HepG2 (cell line): ENCODE data around the gene JAM2. TPM values are rescaled to one million over a fixed set of nuclear protein-coding genes. Genes with fewer than 3 reads are reported as not detected.

ENCODE experiments used
- HMG20A ChIP-seq: IDR thresholded peaks from 2 replicates; pipeline ENCODE4 v1.6.1; 2016; ENCODE audit warnings: borderline replicate concordance
- POLR2A ChIP-seq, 2 experiments: IDR thresholded peaks; 2 replicates each; pipeline ENCODE4 v1.6.1; 2011; ENCODE audit warnings: low read depth in 2 of 2, low read length in 2 of 2, mild to moderate bottlenecking in 1 of 2, moderate library complexity in 1 of 2; ENCODE audit not compliant: insufficient read depth in 1 of 2
- POLR2G ChIP-seq: fragments of 200-400 bp; formaldehyde crosslinking; IDR thresholded peaks from 2 replicates; pipeline ENCODE4 v1.6.1; 2018; ENCODE audit warnings: mild to moderate bottlenecking, low read depth, low read length, moderate library complexity
- RAD21 ChIP-seq: fragments of 450-650 bp; formaldehyde crosslinking; IDR thresholded peaks from 2 replicates; pipeline ENCODE4 v1.5.0; 2020; ENCODE audit warnings: mild to moderate bottlenecking
- SRY ChIP-seq: sonication (generic); formaldehyde crosslinking; IDR thresholded peaks from 2 replicates; pipeline ENCODE4 v1.8.0; 2022; ENCODE audit warnings: mild to moderate bottlenecking, missing genetic modification reagents
- ZNF251 ChIP-seq: sonication (generic); formaldehyde crosslinking; IDR thresholded peaks from 2 replicates; pipeline ENCODE4 v1.9.0; 2021; ENCODE audit warnings: mild to moderate bottlenecking, missing genetic modification reagents
- ZNF317 ChIP-seq: sonication (generic); formaldehyde crosslinking; IDR thresholded peaks from 2 replicates; pipeline ENCODE4 v1.5.0; 2020; ENCODE audit warnings: mild to moderate bottlenecking, missing genetic modification reagents
- ZNF598 ChIP-seq: sonication (generic); formaldehyde crosslinking; IDR thresholded peaks from 2 replicates; pipeline ENCODE4 v1.5.1; 2020; ENCODE audit warnings: mild to moderate bottlenecking, missing genetic modification reagents, borderline replicate concordance
- ZSCAN22 ChIP-seq: sonication (generic); formaldehyde crosslinking; IDR thresholded peaks from 2 replicates; pipeline ENCODE4 v1.4.0; 2020; ENCODE audit warnings: mild to moderate bottlenecking, missing genetic modification reagents
- polyA plus RNA-seq, 8 experiments: library from polyadenylated mRNA; depleted of rRNA in 3 of 8; stranded (reverse) in 7 of 8; unstranded in 1 of 8; fragments of >200 nt; fragmentation: Illumina TruSeq in 4 of 8; extraction: Trizol in 4 of 8; gene quantifications; 2 replicates each; pipeline versions ENCODE4 v1.2.1 to v1.2.3, GENCODE V29; 2011 to 2016; ENCODE audit warnings: low read depth in 4 of 8, missing spikeins in 1 of 8, mixed read lengths in 1 of 8; ENCODE audit not compliant: insufficient read depth in 1 of 8
- total RNA-seq, 5 experiments: library from RNA; depleted of rRNA; stranded (reverse); fragments of >200 nt; fragmentation: Illumina TruSeq; extraction: Trizol; gene quantifications; 2 replicates each; pipeline ENCODE4 v1.2.3, GENCODE V29; 2016; ENCODE audit warnings: low read depth in 1 of 5
- TF ChIP-seq, protein P1 (sequence below): sonication (generic); formaldehyde crosslinking; IDR thresholded peaks from 2 replicates; pipeline ENCODE4 v1.4.0; 2020; ENCODE audit warnings: mild to moderate bottlenecking, missing genetic modification reagents, borderline replicate concordance
- TF ChIP-seq, protein P2 (sequence below): sonication (generic); formaldehyde crosslinking; IDR thresholded peaks from 2 replicates; pipeline ENCODE4 v1.5.0; 2020; ENCODE audit warnings: mild to moderate bottlenecking, missing genetic modification reagents, borderline replicate concordance
- TF ChIP-seq, protein P3 (sequence below): IDR thresholded peaks from 2 replicates; pipeline ENCODE4 v1.6.1; 2012; ENCODE audit warnings: inconsistent platforms
- TF ChIP-seq, protein P4 (sequence below): sonication (generic); formaldehyde crosslinking; IDR thresholded peaks from 2 replicates; pipeline ENCODE4 v1.4.0; 2020; ENCODE audit warnings: missing genetic modification reagents

Gene JAM2
- total and polyA plus RNA-seq, 2 of the 13 experiments (the other 11 are each of a cell fraction or from before 2014, with no cell fraction given), result 0.07 TPM; not detected in 1

DNA sequence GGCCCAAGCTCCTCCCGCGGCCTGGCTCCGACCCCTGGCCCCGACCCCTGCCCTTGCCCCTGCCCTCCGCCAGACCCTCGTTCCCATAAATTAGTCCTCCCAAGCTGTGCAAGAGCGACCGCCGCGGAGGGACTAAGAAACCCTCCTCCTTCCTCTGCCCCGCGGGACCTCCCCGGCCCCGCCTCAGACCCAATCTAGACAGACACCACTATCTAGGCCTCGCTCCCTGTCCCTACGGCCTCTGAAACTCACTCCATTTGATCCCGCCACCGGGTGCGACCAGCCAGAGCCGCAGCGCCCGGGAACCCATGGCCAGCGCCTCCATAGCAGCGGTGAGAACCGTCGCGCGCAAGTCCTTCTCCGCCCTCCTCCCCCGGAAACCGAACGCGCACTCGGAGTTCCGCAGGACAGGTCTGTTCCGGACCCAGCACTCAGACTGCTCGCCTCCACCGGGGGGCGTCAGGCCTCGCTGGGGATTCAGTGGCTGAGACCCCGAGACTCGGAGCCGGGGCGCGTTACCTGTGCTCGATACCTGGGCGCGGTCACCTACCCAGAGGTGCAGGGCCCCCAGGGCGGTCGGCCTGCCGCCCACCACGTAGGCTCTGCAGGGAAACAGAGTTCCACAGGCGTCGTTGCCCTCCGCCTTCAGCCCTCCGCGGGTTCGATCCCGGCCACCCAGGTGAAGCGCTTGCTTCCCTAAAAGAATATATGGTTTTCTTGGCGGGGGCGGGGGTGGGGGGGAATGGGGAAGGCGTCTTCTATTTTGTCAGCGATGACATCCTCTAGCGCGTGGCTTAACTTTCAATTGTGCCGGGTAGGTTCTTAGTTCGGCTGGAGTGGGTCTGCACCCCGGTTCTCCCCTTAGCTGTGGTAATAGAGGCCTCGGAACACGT, 31.7 kb upstream of the JAM2 start, which contains the start of gene MRPL39 (continued):
- TF ChIP-seq, protein P1, sequence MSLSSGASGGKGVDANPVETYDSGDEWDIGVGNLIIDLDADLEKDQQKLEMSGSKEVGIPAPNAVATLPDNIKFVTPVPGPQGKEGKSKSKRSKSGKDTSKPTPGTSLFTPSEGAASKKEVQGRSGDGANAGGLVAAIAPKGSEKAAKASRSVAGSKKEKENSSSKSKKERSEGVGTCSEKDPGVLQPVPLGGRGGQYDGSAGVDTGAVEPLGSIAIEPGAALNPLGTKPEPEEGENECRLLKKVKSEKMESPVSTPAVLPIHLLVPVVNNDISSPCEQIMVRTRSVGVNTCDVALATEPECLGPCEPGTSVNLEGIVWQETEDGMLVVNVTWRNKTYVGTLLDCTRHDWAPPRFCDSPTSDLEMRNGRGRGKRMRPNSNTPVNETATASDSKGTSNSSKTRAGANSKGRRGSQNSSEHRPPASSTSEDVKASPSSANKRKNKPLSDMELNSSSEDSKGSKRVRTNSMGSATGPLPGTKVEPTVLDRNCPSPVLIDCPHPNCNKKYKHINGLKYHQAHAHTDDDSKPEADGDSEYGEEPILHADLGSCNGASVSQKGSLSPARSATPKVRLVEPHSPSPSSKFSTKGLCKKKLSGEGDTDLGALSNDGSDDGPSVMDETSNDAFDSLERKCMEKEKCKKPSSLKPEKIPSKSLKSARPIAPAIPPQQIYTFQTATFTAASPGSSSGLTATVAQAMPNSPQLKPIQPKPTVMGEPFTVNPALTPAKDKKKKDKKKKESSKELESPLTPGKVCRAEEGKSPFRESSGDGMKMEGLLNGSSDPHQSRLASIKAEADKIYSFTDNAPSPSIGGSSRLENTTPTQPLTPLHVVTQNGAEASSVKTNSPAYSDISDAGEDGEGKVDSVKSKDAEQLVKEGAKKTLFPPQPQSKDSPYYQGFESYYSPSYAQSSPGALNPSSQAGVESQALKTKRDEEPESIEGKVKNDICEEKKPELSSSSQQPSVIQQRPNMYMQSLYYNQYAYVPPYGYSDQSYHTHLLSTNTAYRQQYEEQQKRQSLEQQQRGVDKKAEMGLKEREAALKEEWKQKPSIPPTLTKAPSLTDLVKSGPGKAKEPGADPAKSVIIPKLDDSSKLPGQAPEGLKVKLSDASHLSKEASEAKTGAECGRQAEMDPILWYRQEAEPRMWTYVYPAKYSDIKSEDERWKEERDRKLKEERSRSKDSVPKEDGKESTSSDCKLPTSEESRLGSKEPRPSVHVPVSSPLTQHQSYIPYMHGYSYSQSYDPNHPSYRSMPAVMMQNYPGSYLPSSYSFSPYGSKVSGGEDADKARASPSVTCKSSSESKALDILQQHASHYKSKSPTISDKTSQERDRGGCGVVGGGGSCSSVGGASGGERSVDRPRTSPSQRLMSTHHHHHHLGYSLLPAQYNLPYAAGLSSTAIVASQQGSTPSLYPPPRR, result no peak; the same call in 1 of the 2 replicates
- TF ChIP-seq, protein P2, sequence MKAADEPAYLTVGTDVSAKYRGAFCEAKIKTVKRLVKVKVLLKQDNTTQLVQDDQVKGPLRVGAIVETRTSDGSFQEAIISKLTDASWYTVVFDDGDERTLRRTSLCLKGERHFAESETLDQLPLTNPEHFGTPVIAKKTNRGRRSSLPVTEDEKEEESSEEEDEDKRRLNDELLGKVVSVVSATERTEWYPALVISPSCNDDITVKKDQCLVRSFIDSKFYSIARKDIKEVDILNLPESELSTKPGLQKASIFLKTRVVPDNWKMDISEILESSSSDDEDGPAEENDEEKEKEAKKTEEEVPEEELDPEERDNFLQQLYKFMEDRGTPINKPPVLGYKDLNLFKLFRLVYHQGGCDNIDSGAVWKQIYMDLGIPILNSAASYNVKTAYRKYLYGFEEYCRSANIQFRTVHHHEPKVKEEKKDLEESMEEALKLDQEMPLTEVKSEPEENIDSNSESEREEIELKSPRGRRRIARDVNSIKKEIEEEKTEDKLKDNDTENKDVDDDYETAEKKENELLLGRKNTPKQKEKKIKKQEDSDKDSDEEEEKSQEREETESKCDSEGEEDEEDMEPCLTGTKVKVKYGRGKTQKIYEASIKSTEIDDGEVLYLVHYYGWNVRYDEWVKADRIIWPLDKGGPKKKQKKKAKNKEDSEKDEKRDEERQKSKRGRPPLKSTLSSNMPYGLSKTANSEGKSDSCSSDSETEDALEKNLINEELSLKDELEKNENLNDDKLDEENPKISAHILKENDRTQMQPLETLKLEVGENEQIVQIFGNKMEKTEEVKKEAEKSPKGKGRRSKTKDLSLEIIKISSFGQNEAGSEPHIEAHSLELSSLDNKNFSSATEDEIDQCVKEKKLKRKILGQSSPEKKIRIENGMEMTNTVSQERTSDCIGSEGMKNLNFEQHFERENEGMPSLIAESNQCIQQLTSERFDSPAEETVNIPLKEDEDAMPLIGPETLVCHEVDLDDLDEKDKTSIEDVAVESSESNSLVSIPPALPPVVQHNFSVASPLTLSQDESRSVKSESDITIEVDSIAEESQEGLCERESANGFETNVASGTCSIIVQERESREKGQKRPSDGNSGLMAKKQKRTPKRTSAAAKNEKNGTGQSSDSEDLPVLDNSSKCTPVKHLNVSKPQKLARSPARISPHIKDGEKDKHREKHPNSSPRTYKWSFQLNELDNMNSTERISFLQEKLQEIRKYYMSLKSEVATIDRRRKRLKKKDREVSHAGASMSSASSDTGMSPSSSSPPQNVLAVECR, result peak; percentile 88
- TF ChIP-seq SRY (CRISPR knock-in tag) (peak; percentile 86; the same call in 1 of the 2 replicates), ZNF317 (peak; percentile 89), POLR2G (peak; percentile 95), ZNF598 (CRISPR knock-in tag) (peak; percentile 82; the same call in 1 of the 2 replicates), RAD21 (CRISPR knock-in tag) (peak; percentile 64), POLR2A (IDR thresholded peaks at IDR 0.05; ENCODE audit: insufficient read depth in 1 of 2, low read depth in 2 of 2, low read length in 2 of 2) (peak; percentile 88 to 95), HMG20A (CRISPR knock-in tag) (0 out of 2 replicates have a peak, but pooled peaks have one; percentile 24), ZSCAN22 (CRISPR knock-in tag) (no peak), ZNF251 (CRISPR knock-in tag) (no peak)
- TF ChIP-seq, protein P3, sequence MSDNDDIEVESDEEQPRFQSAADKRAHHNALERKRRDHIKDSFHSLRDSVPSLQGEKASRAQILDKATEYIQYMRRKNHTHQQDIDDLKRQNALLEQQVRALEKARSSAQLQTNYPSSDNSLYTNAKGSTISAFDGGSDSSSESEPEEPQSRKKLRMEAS, result peak; percentile 89
- TF ChIP-seq, protein P4, sequence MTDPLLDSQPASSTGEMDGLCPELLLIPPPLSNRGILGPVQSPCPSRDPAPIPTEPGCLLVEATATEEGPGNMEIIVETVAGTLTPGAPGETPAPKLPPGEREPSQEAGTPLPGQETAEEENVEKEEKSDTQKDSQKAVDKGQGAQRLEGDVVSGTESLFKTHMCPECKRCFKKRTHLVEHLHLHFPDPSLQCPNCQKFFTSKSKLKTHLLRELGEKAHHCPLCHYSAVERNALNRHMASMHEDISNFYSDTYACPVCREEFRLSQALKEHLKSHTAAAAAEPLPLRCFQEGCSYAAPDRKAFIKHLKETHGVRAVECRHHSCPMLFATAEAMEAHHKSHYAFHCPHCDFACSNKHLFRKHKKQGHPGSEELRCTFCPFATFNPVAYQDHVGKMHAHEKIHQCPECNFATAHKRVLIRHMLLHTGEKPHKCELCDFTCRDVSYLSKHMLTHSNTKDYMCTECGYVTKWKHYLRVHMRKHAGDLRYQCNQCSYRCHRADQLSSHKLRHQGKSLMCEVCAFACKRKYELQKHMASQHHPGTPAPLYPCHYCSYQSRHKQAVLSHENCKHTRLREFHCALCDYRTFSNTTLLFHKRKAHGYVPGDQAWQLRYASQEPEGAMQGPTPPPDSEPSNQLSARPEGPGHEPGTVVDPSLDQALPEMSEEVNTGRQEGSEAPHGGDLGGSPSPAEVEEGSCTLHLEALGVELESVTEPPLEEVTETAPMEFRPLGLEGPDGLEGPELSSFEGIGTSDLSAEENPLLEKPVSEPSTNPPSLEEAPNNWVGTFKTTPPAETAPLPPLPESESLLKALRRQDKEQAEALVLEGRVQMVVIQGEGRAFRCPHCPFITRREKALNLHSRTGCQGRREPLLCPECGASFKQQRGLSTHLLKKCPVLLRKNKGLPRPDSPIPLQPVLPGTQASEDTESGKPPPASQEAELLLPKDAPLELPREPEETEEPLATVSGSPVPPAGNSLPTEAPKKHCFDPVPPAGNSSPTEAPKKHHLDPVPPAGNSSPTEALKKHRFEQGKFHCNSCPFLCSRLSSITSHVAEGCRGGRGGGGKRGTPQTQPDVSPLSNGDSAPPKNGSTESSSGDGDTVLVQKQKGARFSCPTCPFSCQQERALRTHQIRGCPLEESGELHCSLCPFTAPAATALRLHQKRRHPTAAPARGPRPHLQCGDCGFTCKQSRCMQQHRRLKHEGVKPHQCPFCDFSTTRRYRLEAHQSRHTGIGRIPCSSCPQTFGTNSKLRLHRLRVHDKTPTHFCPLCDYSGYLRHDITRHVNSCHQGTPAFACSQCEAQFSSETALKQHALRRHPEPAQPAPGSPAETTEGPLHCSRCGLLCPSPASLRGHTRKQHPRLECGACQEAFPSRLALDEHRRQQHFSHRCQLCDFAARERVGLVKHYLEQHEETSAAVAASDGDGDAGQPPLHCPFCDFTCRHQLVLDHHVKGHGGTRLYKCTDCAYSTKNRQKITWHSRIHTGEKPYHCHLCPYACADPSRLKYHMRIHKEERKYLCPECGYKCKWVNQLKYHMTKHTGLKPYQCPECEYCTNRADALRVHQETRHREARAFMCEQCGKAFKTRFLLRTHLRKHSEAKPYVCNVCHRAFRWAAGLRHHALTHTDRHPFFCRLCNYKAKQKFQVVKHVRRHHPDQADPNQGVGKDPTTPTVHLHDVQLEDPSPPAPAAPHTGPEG (CRISPR knock-in tag), result peak; percentile 47; the same call in 1 of the 2 replicates
